AG20443 (cell line): ENCODE measurements around the gene SLC39A10.
"Not testable (repeated sequence)": the region's sequence is repeated elsewhere in the genome, so short reads cannot be mapped to it uniquely, and the experiment has no call there.

Experiments
- DNase-seq: peaks from one replicate; pipeline ENCODE4 v3.0.0; 2012; ENCODE audit warnings: low spot score, mixed read lengths

Gene SLC39A10

DNA sequence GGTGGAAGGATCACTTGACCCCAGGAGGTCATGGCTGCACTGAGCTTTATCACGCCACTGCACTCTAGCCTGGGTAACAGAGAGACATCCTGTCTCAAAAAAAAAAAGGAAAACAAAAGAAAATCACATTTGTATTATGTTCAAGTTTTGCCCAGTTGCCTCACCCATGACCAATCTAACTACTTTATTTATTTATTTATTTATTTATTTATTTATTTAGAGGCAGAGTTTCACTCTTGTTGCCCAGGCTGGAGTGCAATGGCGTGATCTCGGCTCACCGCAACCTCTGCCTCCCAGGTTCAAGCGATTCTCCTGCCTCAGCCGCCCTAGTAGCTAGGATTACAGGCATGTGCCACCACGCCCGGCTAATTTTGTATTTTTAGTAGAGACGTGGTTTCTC is 12.3 kb upstream of the SLC39A10 start:
- DNase-seq = not testable (repeated sequence)

DNA sequence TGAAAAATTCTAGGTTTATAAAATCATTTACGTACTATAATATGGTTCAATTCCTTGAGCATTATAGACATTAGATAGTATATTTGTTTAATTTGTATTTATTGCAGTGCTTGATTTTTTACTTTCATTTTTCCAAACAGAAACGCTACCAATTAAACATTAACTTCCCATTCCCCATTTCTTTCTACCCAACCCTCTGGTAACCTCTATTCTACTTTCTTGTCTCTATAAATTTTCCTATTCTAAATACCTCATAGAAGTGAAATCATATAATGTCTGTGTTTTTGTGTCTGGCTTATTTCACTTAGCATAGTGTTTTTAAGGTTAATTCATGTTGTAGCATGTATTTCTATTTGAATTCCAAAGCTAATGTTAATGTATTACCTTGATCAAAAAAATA is 11.6 kb upstream of the SLC39A10 start:
- no peak for DNase-seq

DNA sequence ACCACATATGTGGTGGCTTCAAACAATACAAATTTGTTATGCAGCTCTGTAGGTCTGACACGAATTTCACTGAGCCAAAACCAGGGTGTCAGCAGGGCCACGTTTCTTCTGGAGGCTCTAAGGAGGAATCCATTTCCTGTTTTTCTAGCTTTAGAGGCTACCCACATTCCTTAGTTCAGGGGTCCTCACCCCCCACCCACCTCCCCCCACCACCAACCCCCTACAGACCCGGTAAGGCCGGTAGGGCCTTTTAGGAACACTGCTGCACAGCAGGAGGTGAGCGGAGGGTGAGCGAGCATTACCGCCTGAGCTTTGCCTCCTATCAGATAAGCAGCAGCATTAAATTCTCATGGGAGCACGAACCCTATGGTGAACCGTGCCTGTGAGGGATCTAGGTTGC is 10.6 kb upstream of the SLC39A10 start:
- DNase-seq = no peak

DNA sequence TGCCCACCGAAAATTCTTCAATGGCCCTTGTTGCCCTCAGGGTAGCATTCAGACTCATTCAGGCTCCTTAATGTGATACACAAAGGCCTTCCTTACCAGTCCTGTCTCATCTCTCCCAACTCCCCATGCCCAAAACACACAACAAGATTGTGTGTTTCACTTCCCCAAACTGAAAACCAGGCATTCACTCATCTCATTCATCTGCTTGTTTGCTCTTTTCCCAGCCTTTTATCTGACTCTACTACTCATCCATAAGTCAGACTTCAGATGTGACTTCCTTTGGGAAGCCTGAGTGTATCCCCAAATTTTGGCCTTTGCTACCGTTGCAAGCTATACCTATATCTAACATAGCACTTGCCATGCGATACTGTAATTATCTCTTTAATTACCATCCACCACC is 9.7 kb upstream of the SLC39A10 start:
- no peak for DNase-seq

DNA sequence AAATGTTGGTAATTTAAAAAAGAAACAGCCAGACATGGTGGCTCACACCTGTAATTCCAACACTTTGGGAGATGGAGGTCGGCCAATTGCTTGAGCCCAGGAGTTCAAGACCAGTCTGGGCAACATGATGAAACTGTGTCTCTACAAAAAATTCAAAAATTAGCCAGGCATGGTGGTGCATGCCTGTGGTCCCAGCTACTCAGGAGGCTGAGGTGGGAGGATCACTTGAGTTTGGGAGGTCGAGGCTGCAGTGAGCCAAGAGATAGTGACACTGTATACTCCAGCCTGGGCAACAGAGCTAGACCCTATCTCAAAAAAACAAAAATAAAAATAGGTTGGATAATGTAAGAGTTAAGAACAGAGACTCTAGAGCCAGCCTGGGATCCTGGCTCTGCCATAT is 8.7 kb upstream of the SLC39A10 start:
- not testable (repeated sequence) for DNase-seq

DNA sequence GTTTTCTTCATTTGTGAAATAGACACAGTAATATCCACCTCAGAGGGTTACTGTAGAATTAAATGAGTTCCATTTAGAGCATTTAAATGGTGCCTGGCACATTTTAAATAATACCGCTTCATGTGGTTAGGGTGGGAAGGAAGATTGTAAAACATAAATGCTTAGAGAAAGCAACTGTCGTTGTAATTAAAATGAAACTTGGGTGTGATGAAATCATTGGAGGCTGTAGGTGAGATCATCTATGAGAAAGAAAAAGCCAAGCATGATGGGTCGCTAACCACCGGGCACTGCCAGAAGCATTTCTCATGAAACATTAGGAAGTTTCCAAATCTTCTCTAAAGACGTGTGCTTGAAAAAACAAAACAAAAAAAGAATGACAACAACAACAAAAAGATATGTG is 8.2 kb upstream of the SLC39A10 start:
- peak; percentile 49 for DNase-seq

DNA sequence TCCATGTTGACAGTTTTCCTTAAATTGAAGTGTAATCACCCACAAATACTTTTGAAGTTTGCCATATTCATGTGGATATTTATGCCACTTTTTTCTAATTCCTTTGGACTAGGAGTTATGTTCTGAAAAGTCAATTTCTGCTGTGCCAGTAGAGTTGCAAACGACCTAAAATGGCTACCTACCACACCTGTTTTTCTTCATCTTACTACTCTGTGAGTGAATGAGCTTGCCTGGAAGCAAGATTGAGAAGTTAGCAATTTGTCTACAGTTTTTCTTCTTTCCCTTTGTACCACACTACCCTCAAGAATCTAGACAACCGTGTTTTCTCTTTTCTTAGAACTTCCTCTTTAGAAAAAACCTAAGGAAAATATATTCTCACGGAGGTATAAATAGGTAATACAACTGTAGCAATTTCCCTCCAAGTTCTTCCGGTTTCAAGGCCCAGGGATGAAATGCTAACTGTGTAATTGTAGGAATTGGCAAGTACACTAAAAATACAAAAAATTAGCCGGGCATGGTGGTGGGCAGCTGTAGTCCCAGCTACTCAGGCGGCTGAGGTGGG is 7.3 kb upstream of the SLC39A10 start:
- no peak for DNase-seq

DNA sequence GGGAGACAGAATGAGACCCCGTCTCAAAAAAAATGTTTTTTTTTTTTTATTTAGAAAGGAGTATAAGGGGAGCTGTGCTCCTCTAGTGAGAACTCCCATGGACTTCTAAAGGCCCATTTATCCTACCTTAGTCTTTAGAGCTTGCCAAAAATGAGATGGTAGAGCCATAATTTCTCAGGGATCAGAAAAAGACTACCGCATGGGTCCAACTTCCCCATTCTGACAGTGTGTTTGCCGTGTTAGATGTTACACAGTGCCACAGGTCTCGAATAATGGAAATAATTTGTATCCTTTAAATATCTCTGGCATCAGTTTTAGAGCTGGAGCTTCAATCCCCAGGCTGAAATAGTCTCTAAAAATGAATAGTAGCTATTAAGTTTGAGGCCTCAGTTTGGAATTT is 6.0 kb upstream of the SLC39A10 start:
- DNase-seq = no peak

DNA sequence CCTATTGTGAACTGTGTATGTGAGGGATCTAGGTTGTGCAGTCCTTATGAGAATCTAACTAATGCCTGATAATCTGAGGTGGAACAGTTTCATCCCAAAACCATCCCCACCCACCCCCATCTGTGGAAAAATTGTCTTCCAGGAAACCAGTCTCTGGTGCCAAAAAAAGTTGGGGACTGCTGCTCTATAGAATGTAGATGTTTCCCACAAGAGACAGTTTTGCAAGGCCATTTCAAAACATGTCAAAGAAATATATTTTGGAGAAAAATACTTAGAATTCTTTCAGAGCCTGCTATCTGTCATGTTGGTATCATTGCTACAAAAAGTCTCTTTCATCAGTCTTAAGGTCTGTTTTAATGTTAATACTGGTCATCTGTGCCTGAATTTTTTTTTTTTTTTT is 4.1 kb upstream of the SLC39A10 start:
- DNase-seq = no peak

DNA sequence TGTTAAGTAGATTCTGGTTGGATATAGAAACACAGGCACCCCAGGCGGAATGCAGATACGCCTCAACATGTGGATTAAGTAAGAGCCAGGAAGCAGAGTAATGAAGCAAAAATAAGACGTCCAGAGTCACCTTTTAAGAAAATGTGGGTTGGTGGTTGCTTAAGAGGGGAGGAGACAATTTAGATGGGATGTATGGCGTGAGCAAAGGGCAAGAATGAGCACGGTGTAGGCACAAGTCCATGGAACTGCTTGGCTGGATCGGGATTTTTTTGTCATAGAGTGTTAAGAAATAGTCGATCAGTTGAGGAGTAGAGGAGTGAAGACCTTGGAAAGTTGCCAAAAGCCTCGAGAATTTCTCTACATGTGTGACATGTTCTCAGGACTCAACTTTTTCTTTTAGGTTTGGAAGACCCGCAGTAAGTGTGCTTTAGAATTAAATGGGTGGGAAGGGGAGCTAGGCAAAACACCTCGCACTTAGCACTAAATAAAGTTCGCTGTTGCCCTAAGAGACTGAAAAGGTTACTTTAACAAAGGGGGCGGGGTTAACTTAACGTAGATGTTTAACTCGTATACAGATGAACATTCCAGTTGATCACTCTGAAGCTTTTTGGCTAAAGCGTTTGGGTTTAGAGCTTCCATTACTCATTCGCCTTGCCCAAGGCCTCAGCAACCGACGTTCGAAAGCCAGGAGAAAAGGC is 716 bp upstream of the SLC39A10 start:
- DNase-seq = no peak

DNA sequence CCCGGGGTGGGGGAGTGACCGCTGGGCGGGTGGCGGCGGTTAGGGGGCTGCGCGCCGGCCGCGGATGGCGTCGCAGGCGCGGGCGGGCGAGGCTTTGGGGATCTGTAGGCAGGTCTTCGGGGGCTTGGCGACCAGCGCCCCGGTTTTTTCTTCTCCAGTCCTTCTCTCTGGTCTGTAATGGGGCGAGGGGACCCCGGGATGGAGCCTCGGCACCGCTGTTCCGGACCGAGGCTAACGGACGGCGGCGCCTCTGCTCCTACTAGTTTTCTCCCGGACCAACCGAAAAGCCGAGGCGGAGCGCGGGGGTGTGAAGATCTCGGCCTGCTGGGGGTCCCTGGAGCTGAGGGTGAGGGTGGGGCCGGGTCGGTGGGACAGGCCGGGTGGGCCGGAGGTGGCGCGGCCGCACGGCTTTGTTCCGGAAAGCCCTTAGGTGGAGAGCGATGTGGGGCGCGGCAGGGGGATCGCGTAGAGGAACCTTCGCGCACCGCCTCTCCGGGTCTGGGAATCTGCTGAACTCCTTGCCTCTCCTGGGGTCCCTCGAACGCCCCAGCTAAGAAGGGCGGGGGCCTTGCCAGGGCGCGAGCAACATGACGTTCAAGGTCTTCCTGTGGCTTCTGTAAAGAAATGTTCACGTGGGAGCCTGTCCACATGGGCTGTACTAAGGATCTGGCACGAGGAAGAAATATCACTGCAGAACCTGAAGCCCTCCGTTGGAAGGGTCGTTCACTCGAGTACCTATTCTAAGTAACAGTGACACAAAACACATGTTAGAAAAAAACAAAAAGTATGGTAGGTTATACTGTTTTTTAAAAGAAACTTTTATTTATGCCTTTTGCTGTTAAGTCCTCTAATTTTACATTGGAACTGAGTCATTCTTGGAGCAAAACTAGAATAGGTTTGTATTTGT is 861 bp downstream of the SLC39A10 start:
- peak; percentile 53 for DNase-seq

DNA sequence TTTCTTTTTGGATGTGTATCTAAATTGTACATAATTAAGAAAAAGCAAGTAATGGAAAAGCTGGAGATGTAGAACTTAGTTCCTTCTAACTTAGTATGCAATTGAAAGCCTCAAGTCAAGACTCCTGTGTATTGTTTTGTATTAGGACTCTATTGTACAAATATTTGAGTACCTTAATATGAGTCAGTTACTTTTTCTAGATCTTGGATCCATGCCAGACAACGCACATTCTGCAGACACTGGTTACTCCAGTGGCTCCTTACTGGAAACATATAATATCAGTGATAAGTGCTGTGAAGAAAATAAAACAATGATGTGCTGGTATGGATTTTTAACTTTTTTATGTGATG is 1.5 kb downstream of the SLC39A10 start:
- DNase-seq = peak; percentile 16

DNA sequence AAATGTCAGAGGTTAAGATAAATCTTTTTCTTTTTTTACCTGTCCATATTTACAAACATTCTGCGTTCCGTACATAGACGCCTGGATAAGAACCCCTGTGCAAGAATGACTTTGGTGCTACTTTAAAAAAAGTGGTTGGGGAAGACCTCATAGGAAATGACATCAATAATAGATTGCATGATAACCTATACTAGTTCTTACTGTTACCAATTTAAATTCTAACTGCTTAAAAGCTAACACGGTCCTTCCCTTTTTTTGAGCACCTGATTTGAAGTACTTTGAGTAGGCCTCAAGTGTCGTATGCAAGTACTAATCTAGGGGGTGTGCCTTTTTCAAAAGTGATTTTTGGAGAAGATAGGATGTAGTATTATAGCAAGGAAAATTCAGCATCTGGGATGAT is 2.1 kb downstream of the SLC39A10 start:
- no peak for DNase-seq

DNA sequence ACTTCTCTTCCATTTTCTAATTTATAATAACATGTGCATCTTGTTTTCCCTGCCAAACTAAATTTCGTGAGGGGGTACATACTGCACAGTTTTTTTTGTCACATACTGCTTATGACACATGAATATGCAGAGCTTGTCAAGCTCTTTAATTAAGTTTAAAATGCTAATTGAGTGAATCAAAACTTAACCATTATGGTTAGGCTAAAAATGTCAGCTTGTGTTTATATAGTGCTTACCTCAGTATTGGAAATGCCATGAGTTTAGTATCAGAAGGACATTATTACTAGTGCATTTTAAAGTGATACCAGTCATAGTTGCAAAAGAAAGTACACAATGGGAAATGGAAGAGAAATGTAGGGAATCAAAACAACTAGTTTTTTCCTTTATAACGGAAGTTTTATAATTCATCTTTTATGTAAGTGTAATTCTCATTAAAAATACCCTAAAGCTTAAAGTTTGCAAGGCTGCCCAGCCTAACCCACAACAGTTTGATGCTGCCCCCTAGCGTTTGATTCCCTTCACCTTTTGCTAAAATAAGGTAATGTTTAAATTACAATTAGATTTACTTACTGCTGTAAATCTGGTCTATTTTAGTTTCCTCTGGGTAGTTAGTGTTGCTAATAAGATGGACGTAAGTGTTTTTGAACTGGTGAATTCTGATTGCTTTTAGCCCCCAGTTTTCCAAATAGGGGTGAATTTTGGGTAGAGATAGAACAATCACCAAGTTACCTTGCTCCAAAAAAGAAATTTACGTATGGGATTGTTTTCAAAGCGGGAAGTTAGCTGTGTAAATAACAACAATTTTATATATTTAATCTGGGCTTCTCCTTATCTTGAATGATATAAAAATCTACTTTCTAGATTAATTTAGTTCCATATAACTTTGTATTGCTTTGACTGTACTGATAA is 3.2 kb downstream of the SLC39A10 start:
- DNase-seq = peak; percentile 42

DNA sequence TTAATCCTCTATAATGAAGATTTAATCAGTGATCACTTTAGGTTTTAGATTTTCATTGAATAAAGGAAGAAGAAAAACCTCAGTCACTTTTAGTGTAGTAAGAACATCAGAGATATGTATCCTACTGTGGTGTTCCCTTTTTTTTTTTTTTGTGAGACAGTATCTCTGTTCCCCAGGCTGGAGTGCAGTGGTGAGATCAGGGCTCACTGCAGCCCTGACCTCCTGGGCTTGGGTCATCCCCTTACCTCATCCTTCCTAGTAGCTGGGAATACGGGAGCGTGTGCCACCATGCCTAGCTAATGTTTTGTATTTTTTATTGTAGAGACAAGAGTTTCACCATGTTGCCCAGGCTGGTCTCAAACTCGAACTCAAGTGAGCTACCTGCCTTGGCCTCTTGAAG is 5.1 kb downstream of the SLC39A10 start:
- DNase-seq = no peak

DNA sequence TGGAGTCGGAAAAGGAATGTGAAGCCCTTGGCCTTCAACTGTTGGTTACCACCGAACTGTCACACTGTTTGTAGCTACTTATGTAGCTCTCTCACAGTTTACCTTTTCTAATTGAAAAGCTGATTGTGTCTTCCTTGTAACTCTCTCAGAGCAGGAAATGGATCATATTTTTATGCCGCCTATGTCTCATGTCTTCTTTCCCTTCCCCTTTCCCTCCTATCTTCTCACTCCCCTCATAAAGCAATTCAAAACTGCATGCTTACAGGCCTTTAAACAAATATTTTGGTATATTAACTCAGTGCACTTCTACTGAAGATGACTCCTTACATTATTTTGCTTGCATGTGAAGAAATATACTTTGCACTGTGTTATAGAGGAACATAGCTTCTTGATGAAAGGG is 6.0 kb downstream of the SLC39A10 start:
- DNase-seq = no peak

DNA sequence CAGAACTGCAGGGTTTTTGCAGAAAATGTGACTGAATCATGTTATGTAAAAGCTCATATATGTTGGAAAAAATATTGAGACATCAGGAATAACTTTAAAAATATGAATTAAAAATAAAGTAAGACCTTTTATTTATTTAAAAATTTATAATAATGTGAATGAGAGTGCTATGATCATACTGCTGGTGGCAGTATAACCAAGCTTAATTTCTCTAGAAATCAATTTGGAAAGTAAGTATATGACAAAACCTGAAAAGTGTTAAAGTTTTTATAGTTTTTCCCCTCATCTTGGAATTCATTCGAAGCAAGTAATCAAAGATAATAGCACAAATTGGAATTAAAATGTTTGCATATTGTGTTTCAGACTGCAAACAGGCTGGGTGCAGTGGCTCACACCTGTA is 7.5 kb downstream of the SLC39A10 start:
- no peak for DNase-seq

DNA sequence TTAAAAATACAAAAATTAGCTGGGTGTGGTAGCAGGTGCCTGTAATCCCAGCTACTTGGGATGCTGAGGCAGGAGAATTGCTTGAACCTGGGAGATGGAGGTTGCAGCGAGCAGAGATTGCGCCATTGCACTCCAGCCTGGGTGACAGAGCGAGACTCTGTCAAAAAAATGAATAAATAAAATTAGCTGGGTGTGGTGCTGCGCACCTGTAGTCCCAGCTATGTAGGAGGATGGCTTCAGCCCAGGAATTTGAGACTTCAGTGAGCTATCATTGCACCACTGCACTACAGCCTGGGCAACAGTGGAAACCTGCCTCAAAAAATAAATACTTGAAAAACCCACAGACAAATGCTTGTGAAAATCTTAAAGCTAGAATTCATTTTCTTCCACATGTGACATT is 8.1 kb downstream of the SLC39A10 start:
- DNase-seq = not testable (repeated sequence)

DNA sequence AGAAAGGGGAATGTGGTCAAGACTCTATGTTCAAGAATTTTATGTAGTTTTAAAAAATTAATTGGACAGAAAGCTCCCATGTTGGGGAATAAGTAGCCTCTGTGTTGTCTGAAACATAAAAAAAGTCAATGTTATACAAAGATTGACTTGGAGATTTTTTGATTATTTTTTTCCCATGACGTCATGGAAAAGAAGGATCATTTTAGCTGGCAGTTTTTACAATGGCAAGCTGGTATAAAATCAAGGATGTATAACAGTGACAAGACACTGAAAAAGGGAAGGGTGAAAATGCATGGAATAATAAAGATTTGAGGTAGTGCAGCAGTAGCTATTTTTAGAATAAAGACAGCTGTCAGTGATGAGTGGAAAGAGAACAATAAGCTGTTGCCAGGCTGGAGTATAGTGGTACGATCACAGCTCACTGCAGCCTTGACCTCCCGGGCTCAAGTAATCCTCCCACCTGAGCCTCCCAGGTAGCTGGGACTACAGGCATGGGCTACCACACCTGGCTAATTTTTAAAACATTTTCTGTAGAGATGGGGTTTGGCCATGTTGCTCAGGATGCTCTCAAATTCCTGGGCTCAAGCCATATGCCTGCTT is 9.2 kb downstream of the SLC39A10 start:
- no peak for DNase-seq

DNA sequence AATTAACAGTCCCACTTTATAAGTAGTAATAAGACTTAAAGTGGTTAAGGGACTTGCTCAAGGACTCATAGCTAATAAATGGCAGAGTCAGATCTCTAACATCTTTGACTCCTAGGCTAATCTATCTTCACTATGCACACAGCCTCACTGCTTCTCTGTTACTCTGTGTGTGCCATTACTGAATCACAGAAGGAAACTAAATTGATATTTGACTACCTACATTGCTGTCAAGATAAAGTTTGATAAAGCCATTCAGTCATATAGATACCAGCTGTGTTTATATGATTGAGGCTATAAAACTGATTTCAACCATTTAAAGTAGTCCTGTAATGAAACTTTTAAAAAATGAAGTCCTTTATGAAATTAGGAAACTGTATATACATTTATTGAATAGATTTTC is 10.9 kb downstream of the SLC39A10 start:
- no peak for DNase-seq

DNA sequence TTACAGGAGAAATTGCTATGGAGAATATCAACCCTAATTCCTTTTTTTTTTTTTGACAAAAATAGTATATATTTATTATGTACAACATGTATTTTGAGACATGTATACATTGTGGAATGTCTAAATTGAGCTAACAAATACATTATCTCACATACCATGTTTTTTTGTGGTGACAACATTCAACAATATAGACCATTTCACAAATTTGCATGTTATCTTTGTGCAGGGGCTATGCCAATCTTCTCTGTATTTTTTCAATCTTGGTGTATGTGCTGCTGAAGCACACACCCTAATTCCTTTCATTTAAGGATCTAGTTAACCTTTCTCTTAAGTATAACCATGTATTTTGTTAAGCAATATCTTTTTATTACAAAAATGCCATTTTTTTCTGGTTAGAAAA is 13.2 kb downstream of the SLC39A10 start:
- no peak for DNase-seq

DNA sequence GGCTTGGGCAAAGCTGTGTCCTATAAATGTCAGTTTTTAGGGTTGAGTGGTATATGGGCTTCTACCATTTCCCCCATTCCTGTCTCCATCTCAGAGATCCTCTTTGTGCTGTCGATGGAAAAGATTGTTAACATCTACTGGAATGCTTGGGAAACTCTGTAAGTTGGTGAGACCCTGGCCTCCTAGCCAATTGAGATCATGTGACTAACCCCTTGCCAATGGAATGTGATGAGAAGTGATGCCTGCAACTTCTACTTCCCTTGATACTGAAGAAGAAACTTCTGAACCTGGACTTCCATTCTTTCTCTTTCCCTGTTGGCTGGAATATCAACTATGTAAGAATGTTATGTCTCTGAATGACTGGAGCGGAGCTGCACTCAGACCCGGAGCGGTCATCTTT is 14.5 kb downstream of the SLC39A10 start:
- no peak for DNase-seq
